H1 (cell line): ENCODE data around the gene SIK3. TPM values are rescaled to one million over a fixed set of nuclear protein-coding genes. Genes with fewer than 3 reads are reported as not detected.

Experiments used
- CTCF ChIA-PET: fragments of 300-600 bp; sonication (Branson Sonifier 250); formaldehyde crosslinking; loops from one replicate; lab custom pipeline; 2021; ENCODE audit not compliant: partially characterized antibody; lab: Charles Lee
- POLR2A ChIA-PET: fragments of 300-600 bp; sonication (Branson Sonifier 250); formaldehyde crosslinking; loops from one replicate; lab custom pipeline; 2021; ENCODE audit warnings: inconsistent platforms; ENCODE audit not compliant: partially characterized antibody; lab: Charles Lee
- DNase-seq, 2 experiments: peaks; one replicate each; pipeline versions ENCODE4 v3.0.0 to v3.0.0-alpha.2; 2010 to 2022; ENCODE audit warnings: low spot score in 2 of 2, low read depth in 1 of 2, mixed read lengths in 1 of 2
- FAIRE-seq: peaks from 2 replicates; lab custom pipeline; 2011; peaks lifted over from hg19 to GRCh38; lab: Jason Lieb, UNC
- H2AFZ ChIP-seq: 2 replicates; pipeline ENCODE4 v1.8.1; 2012; ENCODE audit warnings: low read length, inconsistent platforms
- H2AK5ac ChIP-seq: 2 replicates; pipeline ENCODE4 v1.6.1; 2013; ENCODE audit warnings: low read depth, low read length
- H2BK120ac ChIP-seq: replicated peaks from 2 replicates; pipeline ENCODE3; 2013; ENCODE audit warnings: low read depth, low read length, inconsistent platforms
- H2BK12ac ChIP-seq: 2 replicates; pipeline ENCODE4 v1.6.1; 2013; ENCODE audit warnings: low read depth, low read length
- H2BK15ac ChIP-seq: 2 replicates; pipeline ENCODE4 v1.6.1; 2013; ENCODE audit warnings: low read length
- H2BK20ac ChIP-seq: 2 replicates; pipeline ENCODE4 v1.6.1; 2013; ENCODE audit warnings: low read length
- H2BK5ac ChIP-seq: 2 replicates; pipeline ENCODE4 v1.6.1; 2013; ENCODE audit warnings: low read depth, low read length
- H3K14ac ChIP-seq: 2 replicates; pipeline ENCODE4 v1.6.1; 2013; ENCODE audit warnings: inconsistent platforms; ENCODE audit not compliant: insufficient read length
- H3K18ac ChIP-seq: 2 replicates; pipeline ENCODE4 v1.6.1; 2013; ENCODE audit warnings: low read length; ENCODE audit errors: extremely low read depth
- H3K23ac ChIP-seq: 2 replicates; pipeline ENCODE4 v1.6.1; 2013; ENCODE audit warnings: inconsistent platforms; ENCODE audit not compliant: insufficient read length
- H3K23me2 ChIP-seq: 2 replicates; pipeline ENCODE4 v1.6.1; 2013; ENCODE audit warnings: low read depth, low read length
- H3K27ac ChIP-seq: 2 replicates; pipeline ENCODE4 v1.6.1; 2011; ENCODE audit warnings: low read depth, low read length, inconsistent platforms
- H3K27me3 ChIP-seq, 4 experiments: replicated peaks in 1 of 4; 1 replicate in 1 of 4; 2 replicates in 3 of 4; pipeline versions ENCODE4 v1.6.1 to v1.8.1; 2011 to 2013; ENCODE audit warnings: low read length in 3 of 4, mild to moderate bottlenecking in 3 of 4, inconsistent platforms in 2 of 4, mixed read lengths in 2 of 4, moderate library complexity in 1 of 4; ENCODE audit not compliant: control insufficient read depth in 3 of 4, insufficient read depth in 3 of 4; ENCODE audit errors: extremely low read depth in 1 of 4
- H3K36me3 ChIP-seq, 4 experiments: 2 replicates each; pipeline versions ENCODE4 v1.6.1 to v1.8.1; 2011 to 2013; ENCODE audit warnings: mild to moderate bottlenecking in 4 of 4, low read length in 3 of 4, moderate library complexity in 2 of 4, control low read depth in 1 of 4, inconsistent platforms in 1 of 4; ENCODE audit not compliant: insufficient read depth in 4 of 4, control insufficient read depth in 2 of 4
- H3K4ac ChIP-seq: replicated peaks from 2 replicates; pipeline ENCODE3; 2013; ENCODE audit warnings: low read length, low read depth, mixed read lengths, inconsistent platforms; ENCODE audit not compliant: insufficient read length
- H3K4me1 ChIP-seq, 4 experiments: replicated peaks in 1 of 4; 1 replicate in 1 of 4; 2 replicates in 3 of 4; pipeline versions ENCODE4 v1.6.1 to v1.8.1; 2011 to 2013; ENCODE audit warnings: low read length in 3 of 4, inconsistent platforms in 2 of 4, mixed read lengths in 1 of 4; ENCODE audit not compliant: insufficient read depth in 4 of 4, control insufficient read depth in 3 of 4
- H3K4me2 ChIP-seq, 2 experiments: 2 replicates each; pipeline versions ENCODE4 v1.6.1 to v1.8.1; 2011 to 2013; ENCODE audit warnings: low read depth in 2 of 2, low read length in 2 of 2, control low read depth in 1 of 2, inconsistent platforms in 1 of 2, mild to moderate bottlenecking in 1 of 2; ENCODE audit not compliant: insufficient read depth in 1 of 2
- H3K4me3 ChIP-seq, 4 experiments: fragments of 200-600, 300-600 bp in 1 of 4; sonication (generic), shearing (Covaris generic), sonication (Bioruptor Twin) in 1 of 4; 2 replicates each; pipeline versions ENCODE4 v1.5.1 to v1.8.1; 2011 to 2016; ENCODE audit warnings: low read length in 4 of 4, low read depth in 3 of 4, control low read depth in 2 of 4, inconsistent platforms in 2 of 4, mild to moderate bottlenecking in 2 of 4, mixed read lengths in 1 of 4, moderate library complexity in 1 of 4; ENCODE audit not compliant: insufficient read depth in 2 of 4; ENCODE audit errors: extremely low read depth in 1 of 4
- H3K56ac ChIP-seq: replicated peaks from 2 replicates; pipeline ENCODE3; 2013; ENCODE audit warnings: low read depth, mild to moderate bottlenecking, mixed read lengths, low read length, inconsistent platforms; ENCODE audit not compliant: insufficient read length
- H3K79me1 ChIP-seq: 2 replicates; pipeline ENCODE4 v1.6.1; 2013; ENCODE audit warnings: low read depth, low read length, control low read depth
- H3K79me2 ChIP-seq, 2 experiments: 2 replicates each; pipeline versions ENCODE4 v1.6.1 to v1.8.1; 2012 to 2013; ENCODE audit warnings: low read length in 2 of 2, mild to moderate bottlenecking in 2 of 2, inconsistent platforms in 1 of 2; ENCODE audit not compliant: insufficient read depth in 2 of 2, control insufficient read depth in 1 of 2
- H3K9ac ChIP-seq, 4 experiments: replicated peaks in 1 of 4; 1 replicate in 1 of 4; 2 replicates in 3 of 4; pipeline versions ENCODE4 v1.6.1 to v1.8.1; 2011 to 2013; ENCODE audit warnings: low read depth in 3 of 4, low read length in 3 of 4, control low read depth in 2 of 4, mild to moderate bottlenecking in 2 of 4, moderate library complexity in 2 of 4, inconsistent platforms in 1 of 4; ENCODE audit errors: extremely low read depth in 1 of 4
- H3K9me3 ChIP-seq, 2 experiments: 2 replicates each; pipeline versions ENCODE4 v1.6.1 to v1.8.1; 2012 to 2013; ENCODE audit warnings: mild to moderate bottlenecking in 2 of 2, moderate library complexity in 2 of 2, control low read depth in 1 of 2, inconsistent platforms in 1 of 2, low read depth in 1 of 2, low read length in 1 of 2, mixed read lengths in 1 of 2; ENCODE audit not compliant: insufficient read depth in 2 of 2
- H4K20me1 ChIP-seq, 2 experiments: replicated peaks in 1 of 2; 2 replicates each; pipeline versions ENCODE3 to v1.8.1; 2011 to 2013; ENCODE audit warnings: inconsistent platforms in 2 of 2, low read length in 2 of 2, mild to moderate bottlenecking in 1 of 2; ENCODE audit not compliant: insufficient read depth in 2 of 2, control insufficient read depth in 1 of 2
- H4K5ac ChIP-seq: 2 replicates; pipeline ENCODE4 v1.6.1; 2013; ENCODE audit warnings: low read length, low read depth, mixed read lengths, inconsistent platforms; ENCODE audit not compliant: insufficient read length
- H4K8ac ChIP-seq: 2 replicates; pipeline ENCODE4 v1.8.0; 2013; ENCODE audit warnings: mild to moderate bottlenecking, moderate library complexity, low read length, inconsistent platforms; ENCODE audit not compliant: insufficient read depth; ENCODE audit errors: extremely low read depth
- H4K91ac ChIP-seq: replicated peaks from 2 replicates; pipeline ENCODE3; 2013; ENCODE audit warnings: low read length, mixed read lengths, inconsistent platforms; ENCODE audit not compliant: insufficient read length
- EP300 ChIP-seq, 2 experiments: IDR thresholded peaks; 1 replicate in 1 of 2; 2 replicates in 1 of 2; pipeline ENCODE4 v1.6.1; 2011 to 2012; ENCODE audit warnings: low read depth in 2 of 2, low read length in 2 of 2, mild to moderate bottlenecking in 2 of 2, borderline replicate concordance in 1 of 2, inconsistent platforms in 1 of 2, moderate library complexity in 1 of 2
- GTF2F1 ChIP-seq: IDR thresholded peaks from 2 replicates; pipeline ENCODE4 v1.6.1; 2012; ENCODE audit warnings: low read depth, low read length, improper control_type of control experiment, borderline replicate concordance
- WGBS, 2 experiments: shearing (Covaris generic) in 1 of 2; methylation state at CpG; one replicate each; pipeline versions ENCODE4 v1.1.6 to v1.1.7; 2013 to 2015; ENCODE audit warnings: low lambda C conversion rate in 2 of 2, mixed read lengths in 2 of 2, inconsistent platforms in 1 of 2, low coverage in 1 of 2, missing lambda C conversion rate in 1 of 2; ENCODE audit not compliant: insufficient replicate concordance in 2 of 2, insufficient coverage in 1 of 2, insufficient read length in 1 of 2; ENCODE audit errors: extremely low coverage in 1 of 2, missing lambda C conversion rate in 1 of 2; 5-methylcytosine and 5-hydroxymethylcytosine counted together
- polyA plus RNA-seq, 7 experiments: library from polyadenylated mRNA; depleted of rRNA in 3 of 7; stranded (reverse) in 5 of 7; unstranded in 2 of 7; fragments of >200 nt in 5 of 7; fragments of 200-250 nt in 2 of 7; gene quantifications; 1 replicate in 5 of 7; 2 replicates in 1 of 7; 4 replicates in 1 of 7; pipeline versions ENCODE4 v1.2.1 to v1.2.3, GENCODE V29; 2011 to 2013; ENCODE audit warnings: missing spikeins in 2 of 7, mixed read lengths in 2 of 7
- total RNA-seq: library from RNA; stranded (reverse); fragmentation: NEBNext Ultra II Directional; extraction: Animal tissue kit (Norgen Biotek cat#: 25700); gene quantifications from 2 replicates; pipeline ENCODE4 v1.2.1, GENCODE V29; 2021

SIK3 gene
- total and polyA plus RNA-seq, 2 of the 8 experiments (the other 6 are each of a cell fraction or from before 2014, with no cell fraction given): 19.9 to 32.1 TPM

DNA sequence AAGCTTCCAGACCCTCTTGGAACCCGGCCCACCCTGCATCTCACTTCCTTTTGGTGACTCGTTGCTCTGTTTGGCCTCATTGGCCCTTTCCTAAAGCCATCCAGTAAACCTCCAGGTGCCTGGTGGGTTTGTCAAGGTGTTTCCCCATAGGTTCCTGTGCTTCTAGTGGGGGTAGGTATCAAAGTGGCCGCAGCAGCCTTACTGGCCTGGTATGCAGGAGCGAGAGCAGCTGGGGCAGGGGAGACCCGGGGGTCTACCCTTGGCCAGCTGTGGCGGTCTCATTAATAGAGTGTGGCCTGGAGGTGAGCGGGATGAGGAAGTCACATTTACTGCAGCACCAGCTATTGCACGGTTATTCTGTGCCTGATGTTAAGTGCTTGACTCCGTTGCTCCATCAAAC is 279.2 kb downstream of the SIK3 start:
- ChIA-PET POLR2A (no interaction called here), CTCF (interaction anchor here (6.8 to 6.9 kb wide), 2 partner anchors 16 to 29 kb away, joined by 55 to 60 read pairs; partner anchors contain the start of genes APOA1, APOA5 and ZPR1)
- no peak overlapping the region for H3K4me2 ChIP-seq
- H3K4me1 ChIP-seq: no peaks in the 10 kb centered on the region
- H4K8ac ChIP-seq: no peak overlapping the region
- no peak overlapping the region for H3K4ac ChIP-seq
- H3K56ac ChIP-seq: no peak overlapping the region
- no peak overlapping the region for H3K9ac ChIP-seq
- no peak overlapping the region for H2BK15ac ChIP-seq
- H2BK20ac ChIP-seq: no peak overlapping the region
- FAIRE-seq: no peak
- no peak overlapping the region for H2BK120ac ChIP-seq
- no peaks in the 10 kb centered on the region for H4K20me1 ChIP-seq
- H2BK12ac ChIP-seq: no peak overlapping the region
- H3K79me2 ChIP-seq: no peaks in the 10 kb centered on the region
- H3K23ac ChIP-seq: no peak overlapping the region
- H2AFZ ChIP-seq: no peak overlapping the region
- H4K5ac ChIP-seq: no peak overlapping the region
- H4K91ac ChIP-seq: no peak overlapping the region
- WGBS, 2 experiments: 94% methylated on average over 9 of the region's 9 CpGs; no CpG with 5 or more reads in 1 of the 2 experiments
- no peaks in the 10 kb centered on the region for H3K9me3 ChIP-seq
- H3K14ac ChIP-seq: no peak overlapping the region
- H3K18ac ChIP-seq: no peak overlapping the region
- no peaks in the 10 kb centered on the region for H3K27me3 ChIP-seq
- H3K4me3 ChIP-seq: no peak overlapping the region
- H3K23me2 ChIP-seq: no peaks in the 10 kb centered on the region; the same call in 1 of the 2 replicates
- no peaks in the 10 kb centered on the region for H3K79me1 ChIP-seq
- no peaks in the 10 kb centered on the region for H3K36me3 ChIP-seq
- H3K27ac ChIP-seq: no peak overlapping the region
- no peak overlapping the region for H2BK5ac ChIP-seq
- DNase-seq: no peak
- H2AK5ac ChIP-seq: no peak overlapping the region
- TF ChIP-seq GTF2F1 (no peak), EP300 (IDR thresholded peaks at IDR 0.05; ENCODE audit: borderline replicate concordance in 1 of 2, low read depth in 2 of 2, low read length in 2 of 2) (no peak)
